Measurements from ENCODE around the gene ALDH1L2.
"Not testable (repeated sequence)": the region's sequence is repeated elsewhere in the genome, so short reads cannot be mapped to it uniquely, and the experiment has no call there.

DNA sequence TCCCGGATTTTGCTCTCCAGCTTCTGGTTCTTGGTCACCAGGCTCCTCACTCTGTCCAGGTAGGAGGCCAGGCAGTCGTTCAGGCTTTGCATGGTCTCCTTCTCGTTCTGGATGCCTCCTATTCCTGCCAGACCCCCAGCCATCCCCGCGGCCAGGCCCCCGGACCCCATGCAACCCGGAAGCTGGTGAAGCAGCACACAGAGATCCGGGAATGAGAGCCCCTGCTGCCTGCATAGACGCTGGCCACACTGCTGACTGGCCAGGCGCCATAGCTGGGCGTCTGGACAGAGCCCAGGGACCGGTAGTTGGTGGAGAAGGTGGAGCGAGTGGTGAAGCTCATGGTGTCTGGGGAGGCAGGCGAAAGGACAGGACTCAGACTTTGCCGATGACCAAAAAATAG, 106.6 kb downstream of the ALDH1L2 start:
- TF ChIP-seq CTCF (IDR thresholded peaks at IDR 0.05; ENCODE audit: low read depth, low read length); EZH2phosphoT487 (IDR thresholded peaks at IDR 0.05; ENCODE audit: low read depth): not testable (repeated sequence)

Measured in OCI-LY3 (cell line).